Measurements from ENCODE around the gene MED7.

GRCh38 chr5:157177953-157178352 lies 35.3 kb upstream of the MED7 start:
- TF ChIP-seq TEAD4 (IDR thresholded peaks at IDR 0.05) (no peak), EP300 (IDR thresholded peaks at IDR 0.05; ENCODE audit: borderline replicate concordance) (no peak), CEBPB (IDR thresholded peaks at IDR 0.05) (no peak), EGR1 (IDR thresholded peaks at IDR 0.05) (no peak), TCF12 (IDR thresholded peaks at IDR 0.05; ENCODE audit: low read depth) (no peak), CREB1 (IDR thresholded peaks at IDR 0.05; ENCODE audit: low read depth) (no peak), USF1 (IDR thresholded peaks at IDR 0.05) (no peak), NFIC (IDR thresholded peaks at IDR 0.05) (no peak), REST (IDR thresholded peaks at IDR 0.05; ENCODE audit: low read depth) (no peak), YY1 (IDR thresholded peaks at IDR 0.05; ENCODE audit: low read depth) (no peak), TAF1 (IDR thresholded peaks at IDR 0.05; ENCODE audit: low read depth) (no peak), MAX (IDR thresholded peaks at IDR 0.05) (no peak), RAD21 (IDR thresholded peaks at IDR 0.05; ENCODE audit: low read depth) (no peak), ZBTB7A (IDR thresholded peaks at IDR 0.05; ENCODE audit: low read depth) (no peak)
